ENCODE measurements around the gene DYNC2H1. TPM values are rescaled to one million over a fixed set of nuclear protein-coding genes. Genes with fewer than 3 reads are reported as not detected.

The DYNC2H1 gene
- total RNA-seq, 1 donor from 2014 or later = 7.2 TPM

GRCh38 chr11:103210543-103210942 lies 101.3 kb downstream of the DYNC2H1 start:
- no peak overlapping the region for H3K4me3 Mint-ChIP-seq (ENCODE audit: unreplicated experiment)

GRCh38 chr11:103215812-103216211 lies 106.6 kb downstream of the DYNC2H1 start:
- peak overlapping the region; percentile 73 for H3K27ac Mint-ChIP-seq (ENCODE audit: unreplicated experiment)
- no peaks in the 10 kb centered on the region for H3K27me3 Mint-ChIP-seq (ENCODE audit: low read depth)

More at GRCh38 chr11:103210543-103210942, 101.3 kb downstream of the DYNC2H1 start:
- Mint-ChIP-seq H3K9me3 (ENCODE audit: low read depth) (no peaks in the 10 kb centered on the region), H3K27me3 (ENCODE audit: low read depth) (no peaks in the 10 kb centered on the region), H3K36me3 (ENCODE audit: low read depth) (peaks cover 2% of the 10 kb centered on the region), H3K4me1 (ENCODE audit: low read depth) (peaks cover 9% of the 10 kb centered on the region), H3K27ac (ENCODE audit: unreplicated experiment) (peak overlapping the region; percentile 23)
- no peak for TF ChIP-seq CTCF (IDR thresholded peaks at IDR 0.05)
- no peak for DNase-seq (ENCODE audit: low spot score)

GRCh38 chr11:103220133-103220532 lies 110.9 kb downstream of the DYNC2H1 start:
- Mint-ChIP-seq H3K4me1 (ENCODE audit: low read depth) (peaks cover 13% of the 10 kb centered on the region), H3K27me3 (ENCODE audit: low read depth) (no peaks in the 10 kb centered on the region), H3K9me3 (ENCODE audit: low read depth) (no peaks in the 10 kb centered on the region), H3K36me3 (ENCODE audit: low read depth) (peaks cover 10% of the 10 kb centered on the region), H3K4me3 (ENCODE audit: unreplicated experiment) (no peak overlapping the region), H3K27ac (ENCODE audit: unreplicated experiment) (no peak overlapping the region)
- DNase-seq (ENCODE audit: low spot score) = no peak
- no peak for TF ChIP-seq CTCF (IDR thresholded peaks at IDR 0.05)

More at GRCh38 chr11:103215812-103216211, 106.6 kb downstream of the DYNC2H1 start:
- Mint-ChIP-seq H3K9me3 (ENCODE audit: low read depth) (no peaks in the 10 kb centered on the region), H3K4me3 (ENCODE audit: unreplicated experiment) (no peak overlapping the region), H3K36me3 (ENCODE audit: low read depth) (peaks cover 2% of the 10 kb centered on the region), H3K4me1 (ENCODE audit: low read depth) (peaks cover 14% of the 10 kb centered on the region)
- no peak for TF ChIP-seq CTCF (IDR thresholded peaks at IDR 0.05)
- no peak for DNase-seq (ENCODE audit: low spot score)

- DNase-seq (ENCODE audit: low spot score) = no peak
- Mint-ChIP-seq H3K9me3 (ENCODE audit: low read depth) (peaks cover 3% of the 10 kb centered on the region), H3K27ac (ENCODE audit: unreplicated experiment) (no peak overlapping the region), H3K4me3 (ENCODE audit: unreplicated experiment) (no peak overlapping the region), H3K27me3 (ENCODE audit: low read depth) (no peaks in the 10 kb centered on the region), H3K4me1 (ENCODE audit: low read depth) (no peaks in the 10 kb centered on the region), H3K36me3 (ENCODE audit: low read depth) (peaks cover 14% of the 10 kb centered on the region)
- TF ChIP-seq CTCF (IDR thresholded peaks at IDR 0.05) = no peak
Measured at GRCh38 chr11:103222806-103223205, 113.6 kb downstream of the DYNC2H1 start.

- Mint-ChIP-seq H3K27me3 (ENCODE audit: low read depth) (no peaks in the 10 kb centered on the region), H3K9me3 (ENCODE audit: low read depth) (peaks cover 3% of the 10 kb centered on the region), H3K4me3 (ENCODE audit: unreplicated experiment) (no peak overlapping the region), H3K36me3 (ENCODE audit: low read depth) (peaks cover 14% of the 10 kb centered on the region), H3K4me1 (ENCODE audit: low read depth) (no peaks in the 10 kb centered on the region), H3K27ac (ENCODE audit: unreplicated experiment) (no peak overlapping the region)
- DNase-seq (ENCODE audit: low spot score) = no peak
- TF ChIP-seq CTCF (IDR thresholded peaks at IDR 0.05) = no peak
Measured at GRCh38 chr11:103228807-103229206, 119.6 kb downstream of the DYNC2H1 start.
